ENCODE measurements around the gene SNX24. TPM values are rescaled to one million over a fixed set of nuclear protein-coding genes. Genes with fewer than 3 reads are reported as not detected.

Gene SNX24
- total and polyA plus RNA-seq, 9 of the 15 experiments (the other 6 are each of a cell fraction or from before 2014, with no cell fraction given), result 5.3 to 10.1 (median 7.9) TPM

DNA sequence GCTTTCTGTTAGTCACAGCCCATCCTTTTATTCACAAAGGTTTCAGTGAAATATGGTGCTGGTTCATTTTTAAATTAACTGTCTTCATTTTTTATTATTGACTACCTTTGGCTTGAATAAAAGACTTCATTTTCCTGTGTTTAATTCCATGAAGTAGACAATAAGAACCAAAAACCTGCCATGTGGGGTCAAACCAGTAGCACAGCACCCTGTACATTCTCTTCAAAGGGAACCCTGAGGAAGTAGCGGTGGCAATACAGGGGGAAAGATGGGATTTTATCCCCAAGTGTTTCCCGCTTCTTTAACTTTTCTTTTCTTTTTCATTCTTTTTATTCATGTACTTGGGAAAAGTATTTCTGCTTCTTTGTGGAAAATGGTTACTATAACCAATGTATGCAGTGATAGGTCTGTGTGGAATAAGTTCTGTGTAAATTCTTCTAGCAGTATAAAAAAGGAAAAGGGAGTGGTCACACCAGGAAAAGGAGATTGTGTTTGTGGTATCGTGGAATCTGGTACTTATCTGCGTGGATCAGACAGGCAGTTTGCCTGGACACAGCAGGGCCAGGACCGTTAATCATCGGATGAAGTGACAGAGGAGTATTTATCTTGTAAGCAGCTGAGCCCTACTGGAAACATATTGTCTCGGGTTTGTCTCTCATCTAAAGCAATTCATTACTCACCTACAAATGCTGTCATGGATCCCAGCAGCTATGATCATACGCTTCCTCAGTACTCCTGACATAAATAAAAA is 96.9 kb downstream of the SNX24 start (continued):
- TF ChIP-seq, protein P1, sequence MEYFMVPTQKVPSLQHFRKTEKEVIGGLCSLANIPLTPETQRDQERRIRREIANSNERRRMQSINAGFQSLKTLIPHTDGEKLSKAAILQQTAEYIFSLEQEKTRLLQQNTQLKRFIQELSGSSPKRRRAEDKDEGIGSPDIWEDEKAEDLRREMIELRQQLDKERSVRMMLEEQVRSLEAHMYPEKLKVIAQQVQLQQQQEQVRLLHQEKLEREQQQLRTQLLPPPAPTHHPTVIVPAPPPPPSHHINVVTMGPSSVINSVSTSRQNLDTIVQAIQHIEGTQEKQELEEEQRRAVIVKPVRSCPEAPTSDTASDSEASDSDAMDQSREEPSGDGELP (CRISPR knock-in tag; IDR thresholded peaks at IDR 0.05; ENCODE audit: borderline replicate concordance), result no peak; the same call in 1 of the 2 replicates
- TF ChIP-seq PHF21A (IDR thresholded peaks at IDR 0.05; ENCODE audit: borderline replicate concordance, low read depth), result no peak
- TF ChIP-seq CXXC5 (CRISPR knock-in tag; IDR thresholded peaks at IDR 0.05), result peak; percentile 84
- TF ChIP-seq, protein P2, sequence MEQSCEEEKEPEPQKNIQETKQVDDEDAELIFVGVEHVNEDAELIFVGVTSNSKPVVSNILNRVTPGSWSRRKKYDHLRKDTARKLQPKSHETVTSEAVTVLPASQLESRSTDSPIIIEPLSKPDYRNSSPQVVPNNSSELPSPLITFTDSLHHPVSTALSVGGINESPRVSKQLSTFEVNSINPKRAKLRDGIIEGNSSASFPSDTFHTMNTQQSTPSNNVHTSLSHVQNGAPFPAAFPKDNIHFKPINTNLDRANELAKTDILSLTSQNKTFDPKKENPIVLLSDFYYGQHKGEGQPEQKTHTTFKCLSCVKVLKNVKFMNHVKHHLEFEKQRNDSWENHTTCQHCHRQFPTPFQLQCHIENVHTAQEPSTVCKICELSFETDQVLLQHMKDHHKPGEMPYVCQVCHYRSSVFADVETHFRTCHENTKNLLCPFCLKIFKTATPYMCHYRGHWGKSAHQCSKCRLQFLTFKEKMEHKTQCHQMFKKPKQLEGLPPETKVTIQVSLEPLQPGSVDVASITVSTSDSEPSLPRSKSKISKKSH (CRISPR knock-in tag; IDR thresholded peaks at IDR 0.05), result no peak
- TF ChIP-seq, protein P3, sequence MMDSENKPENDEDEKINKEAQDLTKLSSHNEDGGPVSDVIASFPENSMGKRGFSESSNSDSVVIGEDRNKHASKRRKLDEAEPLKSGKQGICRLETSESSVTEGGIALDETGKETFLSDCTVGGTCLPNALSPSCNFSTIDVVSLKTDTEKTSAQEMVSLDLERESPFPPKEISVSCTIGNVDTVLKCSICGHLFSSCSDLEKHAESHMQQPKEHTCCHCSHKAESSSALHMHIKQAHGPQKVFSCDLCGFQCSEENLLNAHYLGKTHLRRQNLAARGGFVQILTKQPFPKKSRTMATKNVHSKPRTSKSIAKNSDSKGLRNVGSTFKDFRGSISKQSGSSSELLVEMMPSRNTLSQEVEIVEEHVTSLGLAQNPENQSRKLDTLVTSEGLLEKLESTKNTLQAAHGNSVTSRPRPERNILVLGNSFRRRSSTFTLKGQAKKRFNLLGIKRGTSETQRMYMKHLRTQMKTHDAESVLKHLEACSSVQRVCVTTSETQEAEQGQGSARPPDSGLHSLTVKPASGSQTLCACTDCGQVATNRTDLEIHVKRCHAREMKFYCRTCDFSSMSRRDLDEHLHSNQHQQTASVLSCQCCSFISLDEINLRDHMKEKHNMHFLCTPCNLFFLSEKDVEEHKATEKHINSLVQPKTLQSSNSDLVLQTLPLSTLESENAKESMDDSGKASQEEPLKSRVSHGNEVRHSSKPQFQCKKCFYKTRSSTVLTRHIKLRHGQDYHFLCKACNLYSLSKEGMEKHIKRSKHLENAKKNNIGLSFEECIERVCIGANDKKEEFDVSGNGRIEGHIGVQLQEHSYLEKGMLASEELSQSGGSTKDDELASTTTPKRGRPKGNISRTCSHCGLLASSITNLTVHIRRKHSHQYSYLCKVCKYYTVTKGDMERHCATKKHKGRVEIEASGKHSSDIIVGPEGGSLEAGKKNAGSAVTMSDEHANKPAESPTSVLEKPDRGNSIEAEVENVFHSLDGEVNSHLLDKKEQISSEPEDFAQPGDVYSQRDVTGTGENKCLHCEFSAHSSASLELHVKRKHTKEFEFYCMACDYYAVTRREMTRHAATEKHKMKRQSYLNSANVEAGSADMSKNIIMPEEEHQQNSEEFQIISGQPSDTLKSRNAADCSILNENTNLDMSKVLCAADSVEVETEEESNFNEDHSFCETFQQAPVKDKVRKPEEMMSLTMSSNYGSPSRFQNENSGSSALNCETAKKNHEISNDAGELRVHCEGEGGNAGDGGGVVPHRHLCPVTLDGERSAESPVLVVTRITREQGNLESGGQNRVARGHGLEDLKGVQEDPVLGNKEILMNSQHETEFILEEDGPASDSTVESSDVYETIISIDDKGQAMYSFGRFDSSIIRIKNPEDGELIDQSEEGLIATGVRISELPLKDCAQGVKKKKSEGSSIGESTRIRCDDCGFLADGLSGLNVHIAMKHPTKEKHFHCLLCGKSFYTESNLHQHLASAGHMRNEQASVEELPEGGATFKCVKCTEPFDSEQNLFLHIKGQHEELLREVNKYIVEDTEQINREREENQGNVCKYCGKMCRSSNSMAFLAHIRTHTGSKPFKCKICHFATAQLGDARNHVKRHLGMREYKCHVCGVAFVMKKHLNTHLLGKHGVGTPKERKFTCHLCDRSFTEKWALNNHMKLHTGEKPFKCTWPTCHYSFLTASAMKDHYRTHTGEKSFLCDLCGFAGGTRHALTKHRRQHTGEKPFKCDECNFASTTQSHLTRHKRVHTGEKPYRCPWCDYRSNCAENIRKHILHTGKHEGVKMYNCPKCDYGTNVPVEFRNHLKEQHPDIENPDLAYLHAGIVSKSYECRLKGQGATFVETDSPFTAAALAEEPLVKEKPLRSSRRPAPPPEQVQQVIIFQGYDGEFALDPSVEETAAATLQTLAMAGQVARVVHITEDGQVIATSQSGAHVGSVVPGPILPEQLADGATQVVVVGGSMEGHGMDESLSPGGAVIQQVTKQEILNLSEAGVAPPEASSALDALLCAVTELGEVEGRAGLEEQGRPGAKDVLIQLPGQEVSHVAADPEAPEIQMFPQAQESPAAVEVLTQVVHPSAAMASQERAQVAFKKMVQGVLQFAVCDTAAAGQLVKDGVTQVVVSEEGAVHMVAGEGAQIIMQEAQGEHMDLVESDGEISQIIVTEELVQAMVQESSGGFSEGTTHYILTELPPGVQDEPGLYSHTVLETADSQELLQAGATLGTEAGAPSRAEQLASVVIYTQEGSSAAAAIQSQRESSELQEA (IDR thresholded peaks at IDR 0.05; ENCODE audit: low read depth), result no peak
- no peak for TF ChIP-seq ZBED1 (IDR thresholded peaks at IDR 0.05)
- peak; percentile 90 for TF ChIP-seq CTBP1 (IDR thresholded peaks at IDR 0.05; ENCODE audit: borderline replicate concordance)
- TF ChIP-seq, protein P4, sequence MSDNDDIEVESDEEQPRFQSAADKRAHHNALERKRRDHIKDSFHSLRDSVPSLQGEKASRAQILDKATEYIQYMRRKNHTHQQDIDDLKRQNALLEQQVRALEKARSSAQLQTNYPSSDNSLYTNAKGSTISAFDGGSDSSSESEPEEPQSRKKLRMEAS (CRISPR knock-in tag; IDR thresholded peaks at IDR 0.05), result no peak
- no peak for TF ChIP-seq CBX5 (IDR thresholded peaks at IDR 0.05; ENCODE audit: borderline replicate concordance, low read depth)
- TF ChIP-seq RCOR1 (IDR thresholded peaks at IDR 0.05; ENCODE audit: borderline replicate concordance in 1 of 2, low read depth in 2 of 2, low read length in 2 of 2), result peak in 1 of 2 experiments; percentile 90; a peak in 2 of 4 replicates
- no peak for TF ChIP-seq RBM34 (IDR thresholded peaks at IDR 0.05; ENCODE audit: borderline replicate concordance, insufficient read depth, low read length)
- no peak for TF ChIP-seq SREBF1 (IDR thresholded peaks at IDR 0.05; ENCODE audit: borderline replicate concordance, low read depth, low read length)
- TF ChIP-seq GATAD2A (IDR thresholded peaks at IDR 0.05), result peak; percentile 81
- no peak for TF ChIP-seq RBFOX2 (IDR thresholded peaks at IDR 0.05; ENCODE audit: low read depth, low read length)
- no peak for TF ChIP-seq SMAD1 (IDR thresholded peaks at IDR 0.05; ENCODE audit: low read depth, low read length, partially characterized antibody)
- TF ChIP-seq SIN3A (IDR thresholded peaks at IDR 0.05; ENCODE audit: borderline replicate concordance in 2 of 2, control insufficient read depth in 1 of 2, low read depth in 2 of 2, low read length in 2 of 2), result no peak
- no peak for TF ChIP-seq CAMTA2 (CRISPR knock-in tag; conservative IDR thresholded peaks at IDR 0.05)
